Ectodermal cell (in vitro differentiated cells): ENCODE measurements around the gene RAD23B.

Source experiments
- H3K27ac ChIP-seq: 2 replicates; pipeline ENCODE4 v1.7.0; 2013; ENCODE audit warnings: mild to moderate bottlenecking, low read depth, low read length; ENCODE audit not compliant: insufficient read depth, poor library complexity, severe bottlenecking
- H3K27me3 ChIP-seq: 2 replicates; pipeline ENCODE4 v1.7.0; 2013; ENCODE audit warnings: mild to moderate bottlenecking, low read length; ENCODE audit not compliant: insufficient read depth, control insufficient read depth, poor library complexity, severe bottlenecking
- H3K36me3 ChIP-seq: one replicate; pipeline ENCODE4 v1.7.0; 2013; ENCODE audit warnings: low read length; ENCODE audit not compliant: control insufficient read depth, insufficient read depth
- H3K4me1 ChIP-seq: one replicate; pipeline ENCODE4 v1.7.0; 2013; ENCODE audit warnings: low read length; ENCODE audit not compliant: control insufficient read depth, insufficient read depth
- H3K4me3 ChIP-seq: 2 replicates; pipeline ENCODE4 v1.7.0; 2013; ENCODE audit warnings: low read depth, low read length, control low read depth; ENCODE audit not compliant: insufficient read depth
- H3K9me3 ChIP-seq: 2 replicates; pipeline ENCODE4 v1.7.0; 2013; ENCODE audit warnings: mild to moderate bottlenecking, low read length, moderate library complexity; ENCODE audit not compliant: control insufficient read depth
- WGBS, 2 experiments: methylation state at CpG; one replicate each; pipeline ENCODE4 v1.1.7; 2013; ENCODE audit warnings: missing lambda C conversion rate in 2 of 2; 5-methylcytosine and 5-hydroxymethylcytosine counted together

RAD23B gene

DNA sequence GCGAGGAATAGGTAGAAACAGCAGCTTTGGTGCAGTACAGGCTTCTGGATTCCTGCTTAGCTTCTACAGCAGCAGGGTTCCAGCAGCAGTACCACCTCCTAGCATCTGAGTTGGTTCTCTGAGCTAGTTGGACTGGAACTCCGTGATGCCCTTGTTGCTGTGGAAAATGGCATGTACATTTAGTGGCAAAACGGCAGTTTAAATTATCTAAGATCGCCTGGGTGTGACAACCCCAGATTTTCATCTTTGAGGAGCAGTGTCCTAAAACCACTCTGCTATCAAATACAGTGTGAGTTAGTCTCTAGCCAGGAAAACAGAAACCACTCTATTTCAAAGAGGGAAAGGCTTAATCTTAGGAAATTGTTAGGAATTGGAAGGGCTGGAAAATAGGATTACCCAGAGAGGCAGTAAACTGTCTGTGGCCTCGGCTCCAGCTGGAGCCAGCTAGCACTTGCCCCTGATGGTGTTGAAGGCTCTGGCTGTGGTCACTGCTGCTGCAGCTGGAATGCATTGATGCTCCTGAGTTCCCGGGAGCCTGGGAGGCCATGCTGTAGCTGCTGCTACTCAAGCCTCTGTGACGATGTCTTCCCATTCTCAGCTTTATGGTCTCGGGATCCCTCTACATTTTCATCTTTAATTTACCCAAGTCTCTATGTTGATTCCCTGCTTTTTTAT lies 29.4 kb downstream of the RAD23B start:
- Histone ChIP-seq H3K9me3 (no peaks in the 10 kb centered on the region), H3K36me3 (peaks cover 30% of the 10 kb centered on the region), H3K27ac (peak overlapping the region; percentile 79), H3K4me3 (no peak overlapping the region), H3K27me3 (no peaks in the 10 kb centered on the region), H3K4me1 (peaks cover 9% of the 10 kb centered on the region)
- 79 to 81% methylated on average over 8 of the region's 8 CpGs for WGBS, 2 experiments

DNA sequence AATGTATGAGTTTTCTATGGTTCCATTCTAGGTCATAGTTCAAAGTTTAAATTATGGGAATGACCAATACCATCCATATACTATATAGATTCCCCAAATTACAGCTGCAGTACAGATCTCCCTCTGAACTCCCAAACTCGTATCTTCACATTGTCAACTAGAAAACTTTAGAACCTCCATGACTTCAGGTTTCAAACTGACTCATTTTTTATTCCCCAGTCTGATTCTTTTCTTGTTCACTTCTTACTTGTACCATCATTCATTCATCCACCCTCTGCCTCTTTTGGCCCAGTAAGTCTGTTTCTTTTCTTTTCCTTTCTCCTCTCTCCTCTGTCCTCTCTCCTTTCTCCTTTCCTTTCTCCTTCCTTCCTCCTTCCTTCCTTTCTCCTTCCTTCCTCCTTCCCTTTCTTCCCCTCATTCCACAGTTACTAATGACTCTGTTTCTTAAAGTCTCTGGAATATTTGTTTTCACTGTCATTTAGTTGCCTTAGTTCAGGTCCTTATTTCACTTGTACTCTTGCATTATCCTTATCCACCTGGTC lies 30.5 kb downstream of the RAD23B start:
- H3K9me3 ChIP-seq = no peaks in the 10 kb centered on the region
- peaks cover 9% of the 10 kb centered on the region for H3K4me1 ChIP-seq
- H3K27me3 ChIP-seq = no peaks in the 10 kb centered on the region
- H3K4me3 ChIP-seq = no peak overlapping the region
- H3K27ac ChIP-seq = no peak overlapping the region
- WGBS, 2 experiments = 93 to 97% methylated on average over 1 of the region's 1 CpG
- peaks cover 22% of the 10 kb centered on the region for H3K36me3 ChIP-seq

DNA sequence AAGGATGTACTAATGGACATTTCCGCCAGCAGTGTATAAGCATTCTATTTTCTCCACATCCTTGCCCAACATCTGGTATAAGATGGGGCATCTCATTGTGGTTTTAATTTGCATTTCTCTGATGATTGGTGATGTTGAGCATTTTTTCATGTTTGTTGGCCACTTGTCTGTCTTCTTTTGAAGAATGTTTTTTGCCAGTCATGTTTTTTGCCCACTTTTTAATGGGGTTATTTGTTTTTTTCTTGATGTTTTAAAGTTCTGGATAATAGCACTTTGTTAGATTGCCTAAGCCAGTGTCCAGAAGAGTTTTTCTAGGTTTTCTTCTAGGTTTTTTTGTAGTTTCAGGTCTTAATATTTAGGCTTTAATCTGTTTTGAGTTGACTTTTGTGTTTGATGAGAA lies 31.7 kb downstream of the RAD23B start:
- Histone ChIP-seq H3K27ac (no peak overlapping the region), H3K36me3 (peaks cover 20% of the 10 kb centered on the region), H3K4me1 (peaks cover 9% of the 10 kb centered on the region), H3K27me3 (no peaks in the 10 kb centered on the region), H3K4me3 (no peak overlapping the region), H3K9me3 (no peaks in the 10 kb centered on the region)
- WGBS, 2 experiments = 90% methylated on average over 1 of the region's 1 CpG; no CpG with 5 or more reads in 1 of the 2 experiments

DNA sequence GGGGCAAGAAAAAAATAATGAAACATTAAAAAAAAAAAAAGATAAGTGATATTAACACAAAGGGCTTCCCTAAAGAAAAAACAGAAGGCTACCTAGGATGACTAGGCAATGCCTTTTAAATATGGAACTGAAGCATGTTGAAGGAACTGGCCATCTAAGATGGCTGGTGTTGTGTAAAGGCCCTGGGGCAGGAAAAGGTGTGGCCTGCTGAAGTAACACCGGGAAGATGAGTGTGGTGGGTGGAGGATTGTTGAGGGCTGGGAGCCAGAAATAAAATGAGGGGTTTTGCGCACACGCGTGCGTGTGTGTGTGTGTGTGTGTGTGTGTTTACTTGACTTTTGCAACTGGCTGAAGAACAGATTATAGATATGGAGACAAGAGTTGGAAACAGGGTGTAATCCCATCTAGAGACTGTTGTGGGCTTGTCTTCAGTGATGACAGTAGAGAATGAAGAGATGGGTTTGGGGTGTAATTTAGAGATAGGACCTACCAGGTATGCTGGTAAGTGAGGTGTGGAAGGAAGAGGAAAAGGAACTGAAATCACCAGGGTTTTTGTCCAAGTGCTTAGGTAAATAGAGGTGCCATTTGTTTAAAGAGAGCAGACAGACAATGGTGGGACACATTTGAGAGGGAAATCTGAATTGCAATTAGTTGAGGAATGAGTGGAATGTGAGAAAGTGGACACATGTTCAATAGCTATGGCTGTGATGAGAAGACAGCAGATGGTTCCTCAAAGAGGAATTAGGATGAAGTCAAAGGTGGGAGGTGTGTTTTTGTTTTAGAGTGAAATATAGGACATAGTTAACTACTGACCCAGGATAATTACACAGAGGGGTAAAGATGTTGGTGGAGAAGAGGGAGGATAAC lies 33.9 kb downstream of the RAD23B start:
- H3K36me3 ChIP-seq = peaks cover 22% of the 10 kb centered on the region
- H3K4me1 ChIP-seq = peaks cover 4% of the 10 kb centered on the region
- no peak overlapping the region for H3K27ac ChIP-seq
- H3K27me3 ChIP-seq = no peaks in the 10 kb centered on the region
- H3K9me3 ChIP-seq = no peaks in the 10 kb centered on the region
- no peak overlapping the region for H3K4me3 ChIP-seq
- 95 to 96% methylated on average over 5 of the region's 5 CpGs for WGBS, 2 experiments

DNA sequence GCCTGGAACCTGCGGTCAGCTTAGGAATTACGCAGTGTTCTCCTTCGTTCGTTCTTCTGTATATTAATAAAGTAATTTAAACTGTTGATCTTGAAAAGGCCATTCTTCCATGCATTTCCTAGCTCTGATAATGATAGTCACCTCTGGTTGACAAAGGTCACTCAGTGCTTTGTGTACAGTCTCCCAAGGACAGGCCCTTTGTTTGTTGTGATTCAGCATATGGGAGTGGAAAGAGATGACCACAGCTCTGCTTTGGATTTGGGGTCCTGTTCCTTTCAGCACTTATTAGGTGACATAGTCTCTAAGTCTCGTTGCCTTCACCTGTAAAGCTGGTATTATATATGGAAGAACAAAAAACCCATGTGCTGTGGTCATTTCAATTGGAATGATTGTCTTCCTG lies 39.6 kb downstream of the RAD23B start:
- H3K27me3 ChIP-seq = no peaks in the 10 kb centered on the region
- H3K4me3 ChIP-seq = no peak overlapping the region
- no peak overlapping the region for H3K27ac ChIP-seq
- WGBS, 2 experiments = 98 to 100% methylated on average over 5 of the region's 5 CpGs
- peaks cover 34% of the 10 kb centered on the region for H3K36me3 ChIP-seq
- no peaks in the 10 kb centered on the region for H3K4me1 ChIP-seq
- H3K9me3 ChIP-seq = no peaks in the 10 kb centered on the region

DNA sequence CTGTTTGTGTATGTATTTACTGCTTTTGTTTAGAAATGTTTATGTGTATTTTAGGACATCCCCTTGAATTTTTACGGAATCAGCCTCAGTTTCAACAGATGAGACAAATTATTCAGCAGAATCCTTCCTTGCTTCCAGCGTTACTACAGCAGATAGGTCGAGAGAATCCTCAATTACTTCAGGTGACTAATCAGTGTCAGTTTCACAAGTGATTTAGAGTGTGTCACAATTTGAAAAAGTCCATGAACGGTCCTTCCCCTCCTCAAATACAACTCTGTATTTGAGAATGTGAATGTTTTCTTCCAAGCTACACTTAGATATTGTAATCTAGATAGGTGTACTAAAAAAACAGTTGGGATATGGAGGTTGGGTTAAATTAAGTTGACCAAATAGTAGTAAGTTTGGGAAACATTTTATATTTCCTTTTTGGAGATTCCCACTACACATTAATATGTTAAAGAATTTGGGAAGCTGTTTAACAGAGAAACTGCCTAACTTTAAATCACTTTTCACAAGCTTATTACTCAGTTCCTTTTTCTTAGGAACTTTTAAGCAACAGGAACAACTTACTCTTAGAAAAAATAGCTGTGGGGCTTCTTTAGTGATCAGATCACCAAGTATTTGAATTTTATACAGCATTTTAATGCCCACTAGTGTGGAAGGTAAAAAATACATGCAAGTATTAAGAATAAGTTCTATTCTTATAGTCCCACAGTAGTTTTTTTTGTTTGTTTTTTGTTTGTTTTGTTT lies 40.9 kb downstream of the RAD23B start:
- Histone ChIP-seq H3K4me1 (no peaks in the 10 kb centered on the region), H3K27ac (no peak overlapping the region), H3K4me3 (no peak overlapping the region), H3K36me3 (peaks cover 40% of the 10 kb centered on the region), H3K27me3 (no peaks in the 10 kb centered on the region), H3K9me3 (no peaks in the 10 kb centered on the region)
- WGBS, 2 experiments = 93 to 95% methylated on average over 3 to 4 of the region's 4 CpGs

DNA sequence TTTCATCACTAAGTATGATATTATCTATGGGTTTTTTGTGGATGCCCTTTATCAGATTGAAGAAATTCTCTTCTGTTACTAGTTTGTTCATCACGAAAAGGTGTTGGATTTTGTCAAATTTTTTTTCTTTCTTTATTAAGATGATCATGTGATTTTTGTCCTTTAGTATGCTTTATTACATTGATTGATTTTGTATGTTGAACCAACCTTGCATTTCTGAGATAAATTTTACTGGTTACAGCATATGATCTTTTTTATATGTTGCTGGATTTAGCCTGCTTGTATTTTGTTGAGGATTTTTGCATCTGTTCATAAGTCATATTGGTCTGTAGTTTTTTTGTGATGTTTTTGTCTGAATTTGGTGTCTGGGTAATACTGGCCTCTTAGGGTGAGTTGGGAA lies 42.8 kb downstream of the RAD23B start:
- Histone ChIP-seq H3K4me1 (no peaks in the 10 kb centered on the region), H3K27me3 (no peaks in the 10 kb centered on the region), H3K27ac (no peak overlapping the region), H3K36me3 (peaks cover 34% of the 10 kb centered on the region), H3K9me3 (no peaks in the 10 kb centered on the region), H3K4me3 (no peak overlapping the region)
- 95 to 100% methylated on average over 1 of the region's 1 CpG for WGBS, 2 experiments

DNA sequence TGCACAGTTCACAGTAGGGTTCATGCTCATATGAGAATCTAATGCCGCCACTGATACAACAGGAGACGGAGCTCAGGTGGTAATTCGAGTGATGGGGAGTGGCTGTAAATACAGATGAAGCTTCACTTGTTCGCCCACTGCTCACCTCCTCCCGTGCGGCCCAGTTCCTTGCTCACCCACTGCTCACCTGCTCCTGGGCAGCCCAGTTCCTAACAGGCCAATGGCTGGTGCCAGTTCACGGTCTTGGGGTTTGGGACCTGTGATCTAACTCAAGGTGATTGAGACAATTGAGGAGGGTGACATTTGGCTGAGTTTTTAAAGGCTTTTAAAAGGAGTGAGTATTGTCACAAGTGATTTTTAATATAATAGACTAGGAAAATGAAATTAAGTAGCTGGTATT lies 45.4 kb downstream of the RAD23B start:
- 96% methylated on average over 7 of the region's 7 CpGs for WGBS, 2 experiments
- Histone ChIP-seq H3K4me3 (no peak overlapping the region), H3K9me3 (no peaks in the 10 kb centered on the region), H3K27me3 (no peaks in the 10 kb centered on the region), H3K36me3 (peaks cover 46% of the 10 kb centered on the region), H3K27ac (no peak overlapping the region), H3K4me1 (no peaks in the 10 kb centered on the region)

DNA sequence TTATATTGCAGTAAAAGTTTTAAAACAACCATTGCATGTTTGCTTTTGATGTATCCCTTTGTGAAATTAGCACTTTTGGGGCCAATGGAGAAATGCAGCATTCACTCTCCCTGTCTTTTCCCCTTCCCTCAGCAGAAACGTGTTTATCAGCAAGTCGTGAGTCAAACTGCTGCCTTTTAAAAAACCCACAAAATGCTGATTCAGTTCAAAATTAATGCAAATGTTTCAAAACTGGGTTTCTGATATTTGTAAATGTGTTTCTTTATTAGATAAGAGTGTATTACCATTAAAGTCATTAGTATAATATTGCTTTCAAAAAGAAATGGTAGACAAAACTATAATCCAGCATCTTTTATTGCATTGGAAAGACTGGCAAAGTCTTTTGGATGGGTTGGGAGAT lies 47.3 kb downstream of the RAD23B start:
- 88 to 91% methylated on average over 2 of the region's 2 CpGs for WGBS, 2 experiments
- peaks cover 29% of the 10 kb centered on the region for H3K36me3 ChIP-seq
- no peaks in the 10 kb centered on the region for H3K27me3 ChIP-seq
- no peak overlapping the region for H3K27ac ChIP-seq
- H3K4me1 ChIP-seq = no peaks in the 10 kb centered on the region
- no peak overlapping the region for H3K4me3 ChIP-seq
- H3K9me3 ChIP-seq = no peaks in the 10 kb centered on the region

DNA sequence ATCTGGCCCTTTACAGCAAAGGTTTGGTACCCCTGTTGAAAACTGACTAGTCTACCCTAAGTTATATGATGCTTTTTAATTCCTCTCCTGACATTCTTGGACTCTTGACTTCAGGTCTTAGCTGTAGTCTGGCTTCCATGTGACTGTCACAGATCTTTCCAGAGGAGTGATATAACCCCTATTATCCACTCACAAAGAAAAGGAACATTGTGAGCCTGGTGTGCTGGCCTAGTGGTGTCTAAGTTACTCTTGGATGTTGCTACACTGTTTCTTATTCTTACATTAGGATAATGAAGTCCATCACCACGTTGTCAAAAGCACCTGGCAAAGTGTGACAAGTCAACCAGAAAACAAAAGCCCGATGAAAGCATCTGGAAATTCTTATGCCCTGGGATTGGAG lies 49.8 kb downstream of the RAD23B start:
- peaks cover 23% of the 10 kb centered on the region for H3K36me3 ChIP-seq
- 96% methylated on average over 2 of the region's 2 CpGs for WGBS, 2 experiments
- H3K27me3 ChIP-seq = no peaks in the 10 kb centered on the region

More for the DNA sequence above, 49.8 kb downstream of the RAD23B start:
- no peak overlapping the region for H3K4me3 ChIP-seq
- H3K4me1 ChIP-seq = no peaks in the 10 kb centered on the region
- H3K9me3 ChIP-seq = no peaks in the 10 kb centered on the region
- H3K27ac ChIP-seq = no peak overlapping the region
